GM12875 (cell line): Measurements from ENCODE around the gene ATP2B3.

Experiments used
- H3K4me3 ChIP-seq: one replicate; pipeline ENCODE4 v1.5.1; 2011; ENCODE audit warnings: low read depth, low read length, control low read depth
- CTCF ChIP-seq: IDR thresholded peaks from 2 replicates; pipeline ENCODE4 v1.5.1; 2011; ENCODE audit warnings: low read depth, mild to moderate bottlenecking, control low read depth, inconsistent platforms, low read length, moderate library complexity, borderline replicate concordance; ENCODE audit not compliant: insufficient read depth

Gene ATP2B3

GRCh38 chrX:153507484-153508178, 9.8 kb upstream of the ATP2B3 start:
- peak; percentile 85 for TF ChIP-seq CTCF
- no peak overlapping the region for H3K4me3 ChIP-seq

- TF ChIP-seq CTCF = no peak
- no peak overlapping the region for H3K4me3 ChIP-seq
Measured at GRCh38 chrX:153509592-153509991, 7.8 kb upstream of the ATP2B3 start.

- no peak overlapping the region for H3K4me3 ChIP-seq
- no peak for TF ChIP-seq CTCF
Measured at GRCh38 chrX:153510383-153510782, 7.1 kb upstream of the ATP2B3 start.

GRCh38 chrX:153511784-153512500, 5.5 kb upstream of the ATP2B3 start:
- no peak overlapping the region for H3K4me3 ChIP-seq
- TF ChIP-seq CTCF = no peak

- H3K4me3 ChIP-seq = no peak overlapping the region
- no peak for TF ChIP-seq CTCF
Measured at GRCh38 chrX:153512501-153512893, 4.9 kb upstream of the ATP2B3 start.

- no peak for TF ChIP-seq CTCF
- no peak overlapping the region for H3K4me3 ChIP-seq
Measured at GRCh38 chrX:153513265-153513664, 4.2 kb upstream of the ATP2B3 start.

- no peak for TF ChIP-seq CTCF
- no peak overlapping the region for H3K4me3 ChIP-seq
Measured at GRCh38 chrX:153514259-153514658, 3.2 kb upstream of the ATP2B3 start.
